ENCODE measurements around the gene NADK2.

DNA sequence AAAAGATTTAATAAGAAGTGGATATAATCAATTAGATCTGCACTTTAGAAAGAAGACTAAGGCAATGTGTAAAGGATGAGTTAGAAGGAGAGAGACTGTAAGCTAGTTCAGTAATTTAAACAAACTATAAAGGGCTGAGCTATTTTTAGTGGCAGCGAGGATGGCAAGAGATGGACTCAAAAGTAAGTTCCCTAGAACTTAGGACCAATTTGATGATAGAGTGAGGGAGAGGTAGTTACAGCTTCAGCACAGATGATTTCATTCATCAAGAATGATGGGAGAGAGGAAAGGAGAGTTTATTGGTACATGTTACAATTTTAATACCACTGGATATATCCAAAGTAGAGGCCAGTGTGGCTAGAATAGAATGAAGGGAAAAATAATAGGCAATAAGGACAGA is 19.1 kb downstream of the NADK2 start:
- TF ChIP-seq, protein P1, sequence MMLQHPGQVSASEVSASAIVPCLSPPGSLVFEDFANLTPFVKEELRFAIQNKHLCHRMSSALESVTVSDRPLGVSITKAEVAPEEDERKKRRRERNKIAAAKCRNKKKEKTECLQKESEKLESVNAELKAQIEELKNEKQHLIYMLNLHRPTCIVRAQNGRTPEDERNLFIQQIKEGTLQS (IDR thresholded peaks at IDR 0.05), result no peak
- TF ChIP-seq EZH2phosphoT487 (IDR thresholded peaks at IDR 0.05; ENCODE audit: borderline replicate concordance) (no peak), POLR2A (IDR thresholded peaks at IDR 0.05; ENCODE audit: borderline replicate concordance, extremely low read depth, insufficient read depth, insufficient read length) (no peak), EZH2 (IDR thresholded peaks at IDR 0.05) (no peak), SIN3A (IDR thresholded peaks at IDR 0.05; ENCODE audit: low read depth) (no peak), RAD21 (IDR thresholded peaks at IDR 0.05; ENCODE audit: low read depth) (no peak), CEBPB (IDR thresholded peaks at IDR 0.05; ENCODE audit: low read depth) (no peak), POLR2AphosphoS5 (IDR thresholded peaks at IDR 0.05; ENCODE audit: low read depth, low read length) (no peak), YY1 (IDR thresholded peaks at IDR 0.05; ENCODE audit: extremely low read depth, insufficient replicate concordance, low read depth, low read length) (no peak), ZNF274 (IDR thresholded peaks at IDR 0.05; ENCODE audit: low read depth, low read length) (no peak)
- TF ChIP-seq, protein P2, sequence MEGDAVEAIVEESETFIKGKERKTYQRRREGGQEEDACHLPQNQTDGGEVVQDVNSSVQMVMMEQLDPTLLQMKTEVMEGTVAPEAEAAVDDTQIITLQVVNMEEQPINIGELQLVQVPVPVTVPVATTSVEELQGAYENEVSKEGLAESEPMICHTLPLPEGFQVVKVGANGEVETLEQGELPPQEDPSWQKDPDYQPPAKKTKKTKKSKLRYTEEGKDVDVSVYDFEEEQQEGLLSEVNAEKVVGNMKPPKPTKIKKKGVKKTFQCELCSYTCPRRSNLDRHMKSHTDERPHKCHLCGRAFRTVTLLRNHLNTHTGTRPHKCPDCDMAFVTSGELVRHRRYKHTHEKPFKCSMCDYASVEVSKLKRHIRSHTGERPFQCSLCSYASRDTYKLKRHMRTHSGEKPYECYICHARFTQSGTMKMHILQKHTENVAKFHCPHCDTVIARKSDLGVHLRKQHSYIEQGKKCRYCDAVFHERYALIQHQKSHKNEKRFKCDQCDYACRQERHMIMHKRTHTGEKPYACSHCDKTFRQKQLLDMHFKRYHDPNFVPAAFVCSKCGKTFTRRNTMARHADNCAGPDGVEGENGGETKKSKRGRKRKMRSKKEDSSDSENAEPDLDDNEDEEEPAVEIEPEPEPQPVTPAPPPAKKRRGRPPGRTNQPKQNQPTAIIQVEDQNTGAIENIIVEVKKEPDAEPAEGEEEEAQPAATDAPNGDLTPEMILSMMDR (IDR thresholded peaks at IDR 0.05 in 2 of 3, conservative IDR thresholded peaks at IDR 0.05 in 1 of 3; ENCODE audit: borderline replicate concordance in 1 of 3, insufficient read depth in 1 of 3, low read depth in 2 of 3, low read length in 2 of 3), result no peak
- TF ChIP-seq, protein P3, sequence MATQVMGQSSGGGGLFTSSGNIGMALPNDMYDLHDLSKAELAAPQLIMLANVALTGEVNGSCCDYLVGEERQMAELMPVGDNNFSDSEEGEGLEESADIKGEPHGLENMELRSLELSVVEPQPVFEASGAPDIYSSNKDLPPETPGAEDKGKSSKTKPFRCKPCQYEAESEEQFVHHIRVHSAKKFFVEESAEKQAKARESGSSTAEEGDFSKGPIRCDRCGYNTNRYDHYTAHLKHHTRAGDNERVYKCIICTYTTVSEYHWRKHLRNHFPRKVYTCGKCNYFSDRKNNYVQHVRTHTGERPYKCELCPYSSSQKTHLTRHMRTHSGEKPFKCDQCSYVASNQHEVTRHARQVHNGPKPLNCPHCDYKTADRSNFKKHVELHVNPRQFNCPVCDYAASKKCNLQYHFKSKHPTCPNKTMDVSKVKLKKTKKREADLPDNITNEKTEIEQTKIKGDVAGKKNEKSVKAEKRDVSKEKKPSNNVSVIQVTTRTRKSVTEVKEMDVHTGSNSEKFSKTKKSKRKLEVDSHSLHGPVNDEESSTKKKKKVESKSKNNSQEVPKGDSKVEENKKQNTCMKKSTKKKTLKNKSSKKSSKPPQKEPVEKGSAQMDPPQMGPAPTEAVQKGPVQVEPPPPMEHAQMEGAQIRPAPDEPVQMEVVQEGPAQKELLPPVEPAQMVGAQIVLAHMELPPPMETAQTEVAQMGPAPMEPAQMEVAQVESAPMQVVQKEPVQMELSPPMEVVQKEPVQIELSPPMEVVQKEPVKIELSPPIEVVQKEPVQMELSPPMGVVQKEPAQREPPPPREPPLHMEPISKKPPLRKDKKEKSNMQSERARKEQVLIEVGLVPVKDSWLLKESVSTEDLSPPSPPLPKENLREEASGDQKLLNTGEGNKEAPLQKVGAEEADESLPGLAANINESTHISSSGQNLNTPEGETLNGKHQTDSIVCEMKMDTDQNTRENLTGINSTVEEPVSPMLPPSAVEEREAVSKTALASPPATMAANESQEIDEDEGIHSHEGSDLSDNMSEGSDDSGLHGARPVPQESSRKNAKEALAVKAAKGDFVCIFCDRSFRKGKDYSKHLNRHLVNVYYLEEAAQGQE (IDR thresholded peaks at IDR 0.05; ENCODE audit: low read depth), result no peak
- TF ChIP-seq, protein P4, sequence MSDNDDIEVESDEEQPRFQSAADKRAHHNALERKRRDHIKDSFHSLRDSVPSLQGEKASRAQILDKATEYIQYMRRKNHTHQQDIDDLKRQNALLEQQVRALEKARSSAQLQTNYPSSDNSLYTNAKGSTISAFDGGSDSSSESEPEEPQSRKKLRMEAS (IDR thresholded peaks at IDR 0.05), result no peak

Data from HCT116 (cell line).